ENCODE data around the gene IMMP2L. TPM values are rescaled to one million over a fixed set of nuclear protein-coding genes. Genes with fewer than 3 reads are reported as not detected.
A peak's percentile ranks its signal among the peaks of the same experiment; 100 is the strongest.

IMMP2L gene
- total RNA-seq, 6 experiments from 2014 or later: 14.2 to 25.3 (median 19.7) TPM

- intact Hi-C loops (cut with DNase I): no loop called here
- WGBS (ENCODE audit: insufficient coverage, low coverage, low lambda C conversion rate, missing lambda C conversion rate): 31% methylated on average over 2 of the region's 2 CpGs
- Histone ChIP-seq H3K27ac (no peak overlapping the region), H3K27me3 (no peaks in the 10 kb centered on the region), H3K4me1 (no peaks in the 10 kb centered on the region), H3K36me3 (no peaks in the 10 kb centered on the region), H3K9me3 (no peaks in the 10 kb centered on the region), H3K4me3 (no peak overlapping the region)
- DNase-seq: peak in 2 of 3 donors; percentile 37 to 43
- TF ChIP-seq CTCF (IDR thresholded peaks at IDR 0.05): no peak
- TF ChIP-seq POLR2A (IDR thresholded peaks at IDR 0.05): no peak
- peak in 3 of 4 donors; percentile 26 to 72 (median 52) for ATAC-seq
Observed at GRCh38 chr7:111138193-111138569, 424.1 kb downstream of the IMMP2L start.

GRCh38 chr7:111137296-111138192 lies 424.7 kb downstream of the IMMP2L start:
- ATAC-seq (peak in 2 of 4 donors; percentile 31 to 46), DNase-seq (no peak)
- no peaks in the 10 kb centered on the region for H3K36me3 ChIP-seq
- no peak for TF ChIP-seq CTCF (IDR thresholded peaks at IDR 0.05)
- no peak for TF ChIP-seq POLR2A (IDR thresholded peaks at IDR 0.05)
- H3K27me3 ChIP-seq: no peaks in the 10 kb centered on the region
- H3K4me1 ChIP-seq: no peaks in the 10 kb centered on the region
- H3K9me3 ChIP-seq: no peaks in the 10 kb centered on the region
- 60% methylated on average over 4 of the region's 4 CpGs for whole genome bisulfite sequencing (ENCODE audit: insufficient coverage, low coverage, low lambda C conversion rate, missing lambda C conversion rate)
- no peak overlapping the region for H3K4me3 ChIP-seq
- no peak overlapping the region for H3K27ac ChIP-seq
- intact Hi-C loops (cut with DNase I): no loop called here

- no peak for DNase-seq
- TF ChIP-seq CTCF (IDR thresholded peaks at IDR 0.05) (no peak), POLR2A (IDR thresholded peaks at IDR 0.05) (no peak)
- Histone ChIP-seq H3K27ac (no peak overlapping the region), H3K36me3 (no peaks in the 10 kb centered on the region), H3K9me3 (no peaks in the 10 kb centered on the region), H3K27me3 (no peaks in the 10 kb centered on the region), H3K4me1 (no peaks in the 10 kb centered on the region), H3K4me3 (no peak overlapping the region)
- WGBS (ENCODE audit: insufficient coverage, low coverage, low lambda C conversion rate, missing lambda C conversion rate): 64% methylated on average over 1 of the region's 1 CpG
- no peak for ATAC-seq
- intact Hi-C loops (cut with DNase I): no loop called here
Observed at GRCh38 chr7:111132833-111133232, 429.5 kb downstream of the IMMP2L start.

GRCh38 chr7:111129435-111129834 lies 432.9 kb downstream of the IMMP2L start:
- Histone ChIP-seq H3K4me3 (no peak overlapping the region), H3K4me1 (no peaks in the 10 kb centered on the region), H3K9me3 (no peaks in the 10 kb centered on the region), H3K27me3 (no peaks in the 10 kb centered on the region), H3K27ac (no peak overlapping the region), H3K36me3 (no peaks in the 10 kb centered on the region)
- DNase-seq: no peak
- WGBS (ENCODE audit: insufficient coverage, low coverage, low lambda C conversion rate, missing lambda C conversion rate): 93% methylated on average over 4 of the region's 4 CpGs
- TF ChIP-seq CTCF (IDR thresholded peaks at IDR 0.05) (no peak), POLR2A (IDR thresholded peaks at IDR 0.05) (no peak)
- ATAC-seq: no peak
- intact Hi-C loops (cut with DNase I): no loop called here

Data from right lobe of liver (tissue), 6 donors.